ENCODE data around the gene BANP.
"Not testable (repeated sequence)": the region's sequence is repeated elsewhere in the genome, so short reads cannot be mapped to it uniquely, and the experiment has no call there.

BANP gene

GRCh38 chr16:87933140-87933495 lies 18.1 kb upstream of the BANP start:
- no peak for DNase-seq (ENCODE audit: low read depth)
- no peak overlapping the region for H3K4me3 ChIP-seq (ENCODE audit: low read depth, low read length)
- TF ChIP-seq CTCF (IDR thresholded peaks at IDR 0.05; ENCODE audit: control insufficient read depth, extremely low read depth, insufficient read depth), result no peak

DNA sequence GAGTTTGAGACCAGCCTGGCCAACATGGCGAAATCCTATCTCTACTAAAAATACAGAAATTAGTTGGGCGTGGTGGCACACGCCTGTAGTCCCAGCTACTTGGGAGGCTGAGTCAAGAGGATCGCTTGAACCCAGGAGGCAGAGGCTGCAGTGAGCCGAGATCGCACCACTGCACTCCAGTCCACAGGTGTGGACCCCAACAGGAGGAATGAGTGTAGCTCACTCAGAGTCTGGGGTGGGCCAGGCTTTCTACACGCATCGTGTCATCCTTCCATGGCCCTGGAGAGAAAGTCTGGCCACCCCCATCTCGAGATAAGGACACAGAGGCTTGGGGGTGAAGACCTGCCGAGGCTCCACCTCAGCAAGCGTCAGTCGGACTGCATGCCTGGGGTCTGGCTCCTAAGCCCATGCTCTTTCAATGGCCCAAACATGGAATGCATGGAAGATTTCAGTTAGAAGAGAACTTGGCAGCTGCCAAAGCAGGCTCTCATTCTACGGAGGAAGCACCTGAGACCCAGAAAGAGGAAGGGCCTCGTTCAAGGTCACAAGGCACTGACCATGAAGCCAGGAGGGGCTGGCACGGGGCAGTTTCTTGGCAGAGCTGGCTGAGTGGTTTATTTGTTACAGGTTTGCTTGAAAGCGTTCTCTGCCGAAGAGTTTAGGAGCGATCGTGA lies 16.3 kb upstream of the BANP start:
- H3K4me3 ChIP-seq (ENCODE audit: low read depth, low read length); DNase-seq (ENCODE audit: low read depth): not testable (repeated sequence)

DNA sequence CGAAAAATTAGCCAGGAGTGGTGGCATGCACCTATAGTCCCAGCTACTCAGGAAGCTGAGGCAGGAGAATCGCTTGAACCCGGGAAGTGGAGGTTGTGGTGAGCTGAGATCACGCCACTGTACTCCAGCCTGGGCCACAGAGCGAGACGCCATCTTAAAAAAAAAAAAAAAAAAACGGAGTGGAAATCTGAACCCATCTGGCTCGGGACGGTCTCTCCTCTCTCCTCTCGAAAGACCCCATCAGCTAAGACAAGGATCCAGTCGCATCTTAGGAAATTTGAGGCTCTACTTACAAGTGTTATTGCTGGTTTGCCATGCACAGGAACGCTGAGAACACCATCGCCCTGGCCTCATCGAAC lies 15.2 kb upstream of the BANP start:
- not testable (repeated sequence) for H3K4me3 ChIP-seq (ENCODE audit: low read depth, low read length); DNase-seq (ENCODE audit: low read depth)

DNA sequence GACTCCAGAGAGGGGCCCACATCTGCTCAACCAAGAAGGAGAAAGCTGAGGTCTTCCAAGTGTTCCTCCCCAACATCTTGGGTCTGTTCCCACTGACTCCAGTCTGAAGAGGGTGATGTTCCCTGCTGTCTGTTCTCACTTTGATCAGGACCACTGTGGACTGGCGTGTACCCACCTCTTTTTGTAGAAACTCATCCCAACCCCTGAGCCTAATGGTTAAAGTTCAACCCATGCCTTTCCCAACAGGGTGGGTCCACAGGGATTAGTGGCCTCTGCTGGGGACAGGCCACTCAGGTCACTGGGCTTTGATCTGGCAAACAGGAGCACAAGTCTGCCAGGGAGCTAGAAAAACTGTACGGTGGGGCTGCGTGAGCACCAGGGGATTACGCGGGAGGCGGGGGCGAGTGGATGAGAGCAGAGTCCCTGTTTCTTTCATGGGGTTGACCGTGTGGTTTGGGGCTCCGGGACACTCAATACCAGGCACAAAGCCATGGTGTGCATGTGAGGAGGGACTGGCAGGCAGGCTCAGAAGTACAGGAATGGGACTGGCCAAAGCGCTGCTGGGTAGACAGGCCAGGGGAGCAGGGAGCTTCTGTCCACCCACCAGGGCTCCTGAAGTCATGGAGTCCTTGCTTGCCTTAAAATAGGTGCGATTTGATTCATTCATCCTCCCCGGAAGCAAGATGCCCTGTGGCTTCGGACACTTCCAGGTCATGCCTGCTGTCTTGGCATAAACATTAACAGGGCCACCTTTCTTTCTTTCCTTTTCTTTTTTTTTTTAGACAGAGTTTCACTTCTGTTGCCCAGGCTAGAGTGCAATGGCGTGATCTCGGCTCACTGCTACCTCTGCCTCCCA lies 14.6 kb upstream of the BANP start, which contains the start of gene CA5A:
Gene CA5A, minus strand, starts transcription at position 155 of the 856 bp plus-strand sequence. Its CDS starts 79 bp downstream, at position 76.
- TF ChIP-seq CTCF (IDR thresholded peaks at IDR 0.05; ENCODE audit: control insufficient read depth, extremely low read depth, insufficient read depth), result no peak
- DNase-seq (ENCODE audit: low read depth), result no peak
- H3K4me3 ChIP-seq (ENCODE audit: low read depth, low read length), result no peak within 1 kb of the TSS

DNA sequence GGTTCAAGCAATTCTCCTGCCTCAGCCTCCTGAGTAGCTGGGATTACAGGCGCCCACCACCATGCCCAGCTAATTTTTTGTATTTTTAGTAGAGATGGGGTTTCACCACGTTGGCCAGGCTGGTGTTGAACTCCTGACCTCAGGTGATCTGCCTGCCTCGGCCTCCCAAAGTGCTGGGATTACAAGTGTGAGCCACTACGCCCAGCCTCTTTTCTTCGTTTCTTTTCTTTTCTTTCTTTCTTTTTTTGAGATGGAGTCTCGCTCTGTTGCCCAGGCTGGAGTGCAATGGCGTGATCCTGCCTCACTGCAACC lies 14.0 kb upstream of the BANP start:
- not testable (repeated sequence) for H3K4me3 ChIP-seq (ENCODE audit: low read depth, low read length)

GRCh38 chr16:87938412-87938949 lies 12.8 kb upstream of the BANP start:
- no peak overlapping the region for H3K4me3 ChIP-seq (ENCODE audit: low read depth, low read length)
- no peak for TF ChIP-seq CTCF (IDR thresholded peaks at IDR 0.05; ENCODE audit: control insufficient read depth, extremely low read depth, insufficient read depth)
- no peak for DNase-seq (ENCODE audit: low read depth)

More for the DNA sequence above, 14.0 kb upstream of the BANP start:
- DNase-seq (ENCODE audit: low read depth), result not testable (repeated sequence)

DNA sequence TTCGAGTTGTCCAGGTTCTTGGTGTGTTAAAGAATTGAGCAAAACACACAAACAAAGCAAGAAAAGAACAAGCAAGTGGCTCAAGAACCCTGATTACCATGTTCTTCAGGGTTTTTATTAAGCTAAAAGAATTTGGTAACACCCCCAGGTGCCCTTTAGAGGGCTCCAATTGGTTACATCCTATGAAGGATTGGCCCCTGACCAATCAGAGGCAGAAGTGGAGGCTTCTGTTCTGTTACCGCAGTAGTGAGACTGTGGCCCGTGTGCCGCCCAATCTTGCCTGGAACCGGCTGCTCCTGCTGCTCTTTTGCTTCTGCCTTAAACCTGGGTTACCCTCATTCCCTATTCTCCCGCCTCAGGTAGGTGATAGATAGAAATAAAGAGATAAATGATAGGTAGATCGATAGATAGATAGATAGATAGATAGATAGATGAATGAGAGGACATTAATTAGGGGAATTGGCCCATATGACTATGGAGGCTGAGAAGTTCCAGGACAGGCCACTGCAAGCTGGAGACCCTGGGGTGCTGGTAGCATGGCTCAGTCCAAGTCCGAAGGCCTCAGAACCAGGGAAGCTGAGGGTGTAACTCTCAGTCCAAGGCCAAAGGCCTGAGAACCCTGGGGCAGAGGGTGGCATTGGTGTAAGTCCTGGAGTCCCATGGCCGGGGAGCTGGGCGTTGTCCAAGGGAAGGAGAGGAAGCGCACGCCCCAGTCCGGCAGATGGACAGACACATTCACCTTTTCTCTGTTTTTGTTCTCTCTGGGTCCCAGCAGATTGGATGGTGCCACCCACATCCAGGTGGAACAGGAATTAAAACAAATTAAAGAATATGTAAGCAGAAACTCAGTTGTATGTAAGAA lies 11.4 kb upstream of the BANP start:
- H3K4me3 ChIP-seq (ENCODE audit: low read depth, low read length), result no peak overlapping the region
- DNase-seq (ENCODE audit: low read depth), result no peak
- no peak for TF ChIP-seq CTCF (IDR thresholded peaks at IDR 0.05; ENCODE audit: control insufficient read depth, extremely low read depth, insufficient read depth)

GRCh38 chr16:87942680-87943079 lies 8.6 kb upstream of the BANP start:
- no peak for DNase-seq (ENCODE audit: low read depth)
- no peak overlapping the region for H3K4me3 ChIP-seq (ENCODE audit: low read depth, low read length)
- TF ChIP-seq CTCF (IDR thresholded peaks at IDR 0.05; ENCODE audit: control insufficient read depth, extremely low read depth, insufficient read depth), result no peak
